DND-41 (cell line): ENCODE data around the gene DHX36.

Experiments used
- EZH2 ChIP-seq: IDR thresholded peaks from 3 replicates; pipeline ENCODE4 v1.6.1; 2012; ENCODE audit warnings: borderline replicate concordance, low read depth, mild to moderate bottlenecking, moderate library complexity, low read length, inconsistent platforms; ENCODE audit not compliant: severe bottlenecking
- TF ChIP-seq, protein P1 (sequence below): IDR thresholded peaks from 2 replicates; pipeline ENCODE4 v1.5.1; 2012; ENCODE audit warnings: borderline replicate concordance, low read length, moderate library complexity, mild to moderate bottlenecking; ENCODE audit not compliant: poor library complexity, severe bottlenecking; ENCODE audit errors: extremely low read depth

DNA sequence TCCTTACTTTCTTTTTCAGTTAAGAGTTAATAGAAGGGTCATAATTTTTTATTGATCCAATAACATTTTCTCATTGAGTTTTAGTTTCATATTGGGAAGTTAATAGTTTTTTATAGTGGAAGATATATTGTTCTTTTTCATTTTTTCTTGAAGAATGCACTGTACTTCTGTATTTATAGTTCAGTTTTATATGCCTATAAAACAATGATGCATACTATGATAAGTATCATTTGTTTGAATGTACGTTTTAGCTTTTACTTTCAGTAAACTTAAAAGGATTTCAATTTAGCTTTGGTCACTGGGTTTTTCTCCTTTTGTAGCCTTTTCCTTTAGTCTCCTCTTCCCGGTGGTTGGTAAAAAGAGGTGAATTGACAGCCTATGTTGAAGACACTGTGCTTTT lies 98.8 kb downstream of the DHX36 start:
- TF ChIP-seq, protein P1, sequence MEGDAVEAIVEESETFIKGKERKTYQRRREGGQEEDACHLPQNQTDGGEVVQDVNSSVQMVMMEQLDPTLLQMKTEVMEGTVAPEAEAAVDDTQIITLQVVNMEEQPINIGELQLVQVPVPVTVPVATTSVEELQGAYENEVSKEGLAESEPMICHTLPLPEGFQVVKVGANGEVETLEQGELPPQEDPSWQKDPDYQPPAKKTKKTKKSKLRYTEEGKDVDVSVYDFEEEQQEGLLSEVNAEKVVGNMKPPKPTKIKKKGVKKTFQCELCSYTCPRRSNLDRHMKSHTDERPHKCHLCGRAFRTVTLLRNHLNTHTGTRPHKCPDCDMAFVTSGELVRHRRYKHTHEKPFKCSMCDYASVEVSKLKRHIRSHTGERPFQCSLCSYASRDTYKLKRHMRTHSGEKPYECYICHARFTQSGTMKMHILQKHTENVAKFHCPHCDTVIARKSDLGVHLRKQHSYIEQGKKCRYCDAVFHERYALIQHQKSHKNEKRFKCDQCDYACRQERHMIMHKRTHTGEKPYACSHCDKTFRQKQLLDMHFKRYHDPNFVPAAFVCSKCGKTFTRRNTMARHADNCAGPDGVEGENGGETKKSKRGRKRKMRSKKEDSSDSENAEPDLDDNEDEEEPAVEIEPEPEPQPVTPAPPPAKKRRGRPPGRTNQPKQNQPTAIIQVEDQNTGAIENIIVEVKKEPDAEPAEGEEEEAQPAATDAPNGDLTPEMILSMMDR: no peak
- no peak for TF ChIP-seq EZH2
